HG02610 (cell line): ENCODE results near the gene CES3.

ENCODE experiments used
- ATAC-seq: cut with Tn5 transposase; IDR thresholded peaks from one replicate; pipeline ENCODE4 v1.9.1; 2021; ENCODE audit warnings: mild to moderate bottlenecking, moderate library complexity; ENCODE audit not compliant: unreplicated experiment

Gene CES3

GRCh38 chr16:66961065-66961744 lies at the start of gene CES3:
TSS of gene CES3 (plus strand) at chr16:66961266. CDS start at chr16:66961308, 42 bp downstream.
- ATAC-seq = no peak

- no peak for ATAC-seq
Observed at GRCh38 chr16:66911801-66912200, 49.3 kb upstream of the CES3 start.

GRCh38 chr16:66913081-66913480 lies 48.0 kb upstream of the CES3 start:
- ATAC-seq = no peak

GRCh38 chr16:66913711-66914110 lies 47.4 kb upstream of the CES3 start:
- ATAC-seq = no peak

- ATAC-seq = no peak
Observed at GRCh38 chr16:66914541-66914940, 46.5 kb upstream of the CES3 start.

- no peak for ATAC-seq
Observed at GRCh38 chr16:66915041-66915440, 46.0 kb upstream of the CES3 start.

- no peak for ATAC-seq
Observed at GRCh38 chr16:66916518-66916917, 44.5 kb upstream of the CES3 start.

- no peak for ATAC-seq
Observed at GRCh38 chr16:66917741-66918140, 43.3 kb upstream of the CES3 start.

- no peak for ATAC-seq
Observed at GRCh38 chr16:66918355-66918754, 42.7 kb upstream of the CES3 start.

GRCh38 chr16:66918803-66919568 lies 42.1 kb upstream of the CES3 start, which contains the start of gene CDH16:
TSS of gene CDH16 (minus strand) at chr16:66918885. CDS start at chr16:66918065, 820 bp downstream.
- ATAC-seq = no peak

- no peak for ATAC-seq
Observed at GRCh38 chr16:66919569-66920298, 41.3 kb upstream of the CES3 start.

- ATAC-seq = no peak
Observed at GRCh38 chr16:66920299-66920590, 40.8 kb upstream of the CES3 start.

GRCh38 chr16:66920924-66921680 lies 40.0 kb upstream of the CES3 start:
- ATAC-seq = no peak

- ATAC-seq = no peak
Observed at GRCh38 chr16:66921729-66922450, 39.2 kb upstream of the CES3 start.

- no peak for ATAC-seq
Observed at GRCh38 chr16:66923247-66923731, 37.8 kb upstream of the CES3 start.

GRCh38 chr16:66923866-66924265 lies 37.2 kb upstream of the CES3 start:
- ATAC-seq = no peak

- ATAC-seq = no peak
Observed at GRCh38 chr16:66924527-66925321, 36.3 kb upstream of the CES3 start.

- ATAC-seq = no peak
Observed at GRCh38 chr16:66925322-66925840, 35.7 kb upstream of the CES3 start, which contains the start of gene RRAD. TSS of gene RRAD (minus strand) at chr16:66925535. CDS start at chr16:66925179, 356 bp downstream.
